ENCODE results near the gene LILRB3. TPM values are rescaled to one million over a fixed set of nuclear protein-coding genes. Genes with fewer than 3 reads are reported as not detected.

The LILRB3 gene
- total and polyA plus RNA-seq, 2 experiments from 2014 or later, result 1.7 TPM; not detected in 1

GRCh38 chr19:54168174-54168917, 54.5 kb downstream of the LILRB3 start:
- Histone ChIP-seq H3K4me2 (no peak overlapping the region), H4K20me1 (ENCODE audit: insufficient read depth, poor library complexity, severe bottlenecking) (no peaks in the 10 kb centered on the region), H3K27me3 (no peaks in the 10 kb centered on the region), H3K4me1 (ENCODE audit: insufficient read depth) (no peaks in the 10 kb centered on the region), H3K4me3 (no peak overlapping the region), H3K9me2 (replicated peaks; ENCODE audit: insufficient read depth) (no peaks in the 10 kb centered on the region), H3K36me3 (replicated peaks; ENCODE audit: insufficient read depth, low read depth) (no peaks in the 10 kb centered on the region), H3K27ac (no peak overlapping the region), H2AFZ (no peak overlapping the region), H3K9me3 (ENCODE audit: low read depth) (no peaks in the 10 kb centered on the region), H3K79me2 (no peaks in the 10 kb centered on the region)
- TF ChIP-seq CTCF (IDR thresholded peaks at IDR 0.05; ENCODE audit: poor library complexity) (peak; percentile 83), EZH2 (IDR thresholded peaks at IDR 0.05; ENCODE audit: borderline replicate concordance) (no peak)
- 38% methylated on average over 18 of the region's 25 CpGs for WGBS (ENCODE audit: low lambda C conversion rate, missing lambda C conversion rate)
- peak; percentile 95 for DNase-seq (ENCODE audit: low spot score)

Small RNAs within 50 kb of the gene (small RNA-seq; reads per million reads assigned to genes)
- gene RNU6-1307P, result not detected

Other genes starting within 250 kb of the LILRB3 start
- gene CACNG6, start 231.4 kb downstream of the LILRB3 start, total RNA-seq, result 0.23 and 0.32 TPM in 2 replicates
- gene CACNG6, start 231.4 kb downstream of the LILRB3 start, polyA plus RNA-seq, result 0.35 TPM in 1 of 2 replicates, not detected in the other
- not detected in 2 replicates for gene VSTM1, start 159.1 kb downstream of the LILRB3 start, total RNA-seq
- gene VSTM1, start 159.1 kb downstream of the LILRB3 start, polyA plus RNA-seq, result not detected in 2 replicates
- gene TARM1, start 141.6 kb downstream of the LILRB3 start, total RNA-seq, result not detected in 2 replicates
- gene TARM1, start 141.6 kb downstream of the LILRB3 start, polyA plus RNA-seq, result not detected in 2 replicates
- gene OSCAR, start 122.2 kb downstream of the LILRB3 start, total RNA-seq, result 0.48 TPM in 1 of 2 replicates, not detected in the other
- 0.16 and 0.43 TPM in 2 replicates for gene OSCAR, start 122.2 kb downstream of the LILRB3 start, polyA plus RNA-seq
- 10.5 and 13.9 TPM in 2 replicates for gene NDUFA3, start 120.2 kb downstream of the LILRB3 start, total RNA-seq
- 247 and 285 TPM in 2 replicates for gene NDUFA3, start 120.2 kb downstream of the LILRB3 start, polyA plus RNA-seq
- gene TFPT, start 107.3 kb downstream of the LILRB3 start, total RNA-seq, result 12.8 and 14.7 TPM in 2 replicates
- 25.2 and 25.9 TPM in 2 replicates for gene TFPT, start 107.3 kb downstream of the LILRB3 start, polyA plus RNA-seq
- 44.5 and 59.7 TPM in 2 replicates for gene PRPF31, start 107.3 kb downstream of the LILRB3 start, total RNA-seq
- gene PRPF31, start 107.3 kb downstream of the LILRB3 start, polyA plus RNA-seq, result 77.6 and 82.3 TPM in 2 replicates
- gene CNOT3, start 85.2 kb downstream of the LILRB3 start, total RNA-seq, result 11.6 and 12.0 TPM in 2 replicates
- 49.3 and 50.1 TPM in 2 replicates for gene CNOT3, start 85.2 kb downstream of the LILRB3 start, polyA plus RNA-seq
- 5.8 and 8.4 TPM in 2 replicates for gene LENG1, start 63.3 kb downstream of the LILRB3 start, total RNA-seq
- gene LENG1, start 63.3 kb downstream of the LILRB3 start, polyA plus RNA-seq, result 15.0 and 16.8 TPM in 2 replicates
- 29.4 and 40.3 TPM in 2 replicates for gene TMC4, start 49.8 kb downstream of the LILRB3 start, total RNA-seq
- gene TMC4, start 49.8 kb downstream of the LILRB3 start, polyA plus RNA-seq, result 94.4 and 101 TPM in 2 replicates
- gene MBOAT7, start 33.4 kb downstream of the LILRB3 start, total RNA-seq, result 73.8 and 93.5 TPM in 2 replicates
- gene MBOAT7, start 33.4 kb downstream of the LILRB3 start, polyA plus RNA-seq, result 179 and 199 TPM in 2 replicates
- gene TSEN34, start 31.7 kb downstream of the LILRB3 start, total RNA-seq, result 66.9 and 77.6 TPM in 2 replicates
- gene TSEN34, start 31.7 kb downstream of the LILRB3 start, polyA plus RNA-seq, result 100.0 and 105 TPM in 2 replicates
- gene RPS9, start 22.1 kb downstream of the LILRB3 start, total RNA-seq, result 1,843 and 2,161 TPM in 2 replicates
- gene RPS9, start 22.1 kb downstream of the LILRB3 start, polyA plus RNA-seq, result 415 and 465 TPM in 2 replicates
- gene LILRA6, start 19.8 kb upstream of the LILRB3 start, total RNA-seq, result 0.28 TPM in 1 of 2 replicates, not detected in the other
- 0.13 and 0.36 TPM in 2 replicates for gene LILRA6, start 19.8 kb upstream of the LILRB3 start, polyA plus RNA-seq
- 0.16 and 0.80 TPM in 2 replicates for gene LILRB5, start 34.3 kb upstream of the LILRB3 start, total RNA-seq
- gene LILRB5, start 34.3 kb upstream of the LILRB3 start, polyA plus RNA-seq, result 1.3 and 1.6 TPM in 2 replicates
- gene LILRB2, start 58.1 kb upstream of the LILRB3 start, total RNA-seq, result not detected in 2 replicates
- gene LILRB2, start 58.1 kb upstream of the LILRB3 start, polyA plus RNA-seq, result 0.09 TPM in 1 of 2 replicates, not detected in the other
- not detected in 2 replicates for gene LILRA5, start 90.2 kb upstream of the LILRB3 start, total RNA-seq
- not detected in 2 replicates for gene LILRA5, start 90.2 kb upstream of the LILRB3 start, polyA plus RNA-seq
- not detected in 2 replicates for gene LILRA4, start 116.2 kb upstream of the LILRB3 start, total RNA-seq
- gene LILRA4, start 116.2 kb upstream of the LILRB3 start, polyA plus RNA-seq, result not detected in 2 replicates
- 0.20 and 3.9 TPM in 2 replicates for gene LAIR1, start 141.9 kb upstream of the LILRB3 start, total RNA-seq
- 1.8 and 2.2 TPM in 2 replicates for gene LAIR1, start 141.9 kb upstream of the LILRB3 start, polyA plus RNA-seq
- 7.0 and 7.1 TPM in 2 replicates for gene TTYH1, start 192.5 kb upstream of the LILRB3 start, total RNA-seq
- gene TTYH1, start 192.5 kb upstream of the LILRB3 start, polyA plus RNA-seq, result 11.0 and 19.3 TPM in 2 replicates
- 36.6 and 40.9 TPM in 2 replicates for gene LENG8, start 226.2 kb upstream of the LILRB3 start, total RNA-seq
- gene LENG8, start 226.2 kb upstream of the LILRB3 start, polyA plus RNA-seq, result 54.0 and 69.7 TPM in 2 replicates
- 3.1 and 7.9 TPM in 2 replicates for gene LENG9, start 240.8 kb upstream of the LILRB3 start, total RNA-seq
- gene LENG9, start 240.8 kb upstream of the LILRB3 start, polyA plus RNA-seq, result 0.59 and 1.00 TPM in 2 replicates